Chondrocyte (in vitro differentiated cells): Measurements from ENCODE around the gene ARHGAP6. TPM values are rescaled to one million over a fixed set of nuclear protein-coding genes. Genes with fewer than 3 reads are reported as not detected.

Source experiments
- DNase-seq: peaks from one replicate; pipeline ENCODE4 v3.0.0; 2021; ENCODE audit warnings: mixed read lengths, low spot score
- H3K27ac Mint-ChIP-seq: one replicate; pipeline ENCODE4 v1.8.0; 2021; ENCODE audit warnings: mild to moderate bottlenecking, moderate library complexity, mixed read lengths; ENCODE audit not compliant: unreplicated experiment
- H3K27me3 Mint-ChIP-seq: 2 replicates; pipeline ENCODE4 v1.8.0; 2021; ENCODE audit warnings: low read depth, mixed read lengths
- H3K36me3 Mint-ChIP-seq: 2 replicates; pipeline ENCODE4 v1.8.0; 2021; ENCODE audit warnings: low read depth, mixed read lengths
- H3K4me1 Mint-ChIP-seq: 2 replicates; pipeline ENCODE4 v1.8.0; 2021; ENCODE audit warnings: low read depth, mild to moderate bottlenecking, mixed read lengths
- H3K4me3 Mint-ChIP-seq: one replicate; pipeline ENCODE4 v1.8.0; 2021; ENCODE audit warnings: mild to moderate bottlenecking, moderate library complexity, mixed read lengths; ENCODE audit not compliant: unreplicated experiment
- H3K9me3 Mint-ChIP-seq: 2 replicates; pipeline ENCODE4 v1.8.0; 2021; ENCODE audit warnings: low read depth, mixed read lengths
- total RNA-seq: library from RNA; stranded (reverse); gene quantifications from 3 replicates; pipeline ENCODE4 v1.2.1, GENCODE V29; 2021
- TF ChIP-seq, protein P1 (sequence below): fragments of 200-600 bp; sonication (generic); IDR thresholded peaks from 2 replicates; pipeline ENCODE4 v1.5.0; 2021; ENCODE audit warnings: antibody characterized with exemption, mild to moderate bottlenecking, moderate library complexity

Gene ARHGAP6
- total RNA-seq, 1 donor from 2014 or later: 1.5 TPM

DNA sequence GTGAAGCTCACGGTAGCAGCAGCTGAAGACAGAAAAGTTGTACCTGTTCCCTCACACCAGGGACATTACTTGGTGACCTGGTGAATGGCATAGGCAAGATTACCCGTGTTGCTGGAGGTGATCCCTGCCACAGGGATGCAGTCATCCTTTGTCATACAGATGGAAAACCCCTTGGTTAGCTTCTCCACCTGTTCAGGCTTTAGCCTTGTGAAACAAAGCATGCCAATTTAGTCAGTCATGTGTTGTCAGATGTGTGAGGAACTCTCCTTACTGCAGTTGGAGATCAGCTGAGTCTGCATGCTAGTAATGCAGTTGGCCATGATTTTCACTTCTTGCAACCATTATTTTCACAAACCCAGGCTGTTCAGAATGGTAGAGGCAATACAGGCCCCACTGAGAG, 331.6 kb downstream of the ARHGAP6 start:
- H3K9me3 Mint-ChIP-seq: peaks cover 8% of the 10 kb centered on the region

GRCh38 chrX:11331788-11332187, 333.9 kb downstream of the ARHGAP6 start:
- Mint-ChIP-seq H3K36me3 (no peaks in the 10 kb centered on the region), H3K27ac (no peak overlapping the region), H3K9me3 (peaks cover 8% of the 10 kb centered on the region), H3K4me3 (no peak overlapping the region), H3K27me3 (no peaks in the 10 kb centered on the region), H3K4me1 (no peaks in the 10 kb centered on the region)
- TF ChIP-seq, protein P1, sequence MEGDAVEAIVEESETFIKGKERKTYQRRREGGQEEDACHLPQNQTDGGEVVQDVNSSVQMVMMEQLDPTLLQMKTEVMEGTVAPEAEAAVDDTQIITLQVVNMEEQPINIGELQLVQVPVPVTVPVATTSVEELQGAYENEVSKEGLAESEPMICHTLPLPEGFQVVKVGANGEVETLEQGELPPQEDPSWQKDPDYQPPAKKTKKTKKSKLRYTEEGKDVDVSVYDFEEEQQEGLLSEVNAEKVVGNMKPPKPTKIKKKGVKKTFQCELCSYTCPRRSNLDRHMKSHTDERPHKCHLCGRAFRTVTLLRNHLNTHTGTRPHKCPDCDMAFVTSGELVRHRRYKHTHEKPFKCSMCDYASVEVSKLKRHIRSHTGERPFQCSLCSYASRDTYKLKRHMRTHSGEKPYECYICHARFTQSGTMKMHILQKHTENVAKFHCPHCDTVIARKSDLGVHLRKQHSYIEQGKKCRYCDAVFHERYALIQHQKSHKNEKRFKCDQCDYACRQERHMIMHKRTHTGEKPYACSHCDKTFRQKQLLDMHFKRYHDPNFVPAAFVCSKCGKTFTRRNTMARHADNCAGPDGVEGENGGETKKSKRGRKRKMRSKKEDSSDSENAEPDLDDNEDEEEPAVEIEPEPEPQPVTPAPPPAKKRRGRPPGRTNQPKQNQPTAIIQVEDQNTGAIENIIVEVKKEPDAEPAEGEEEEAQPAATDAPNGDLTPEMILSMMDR: no peak
- no peak for DNase-seq

More for the DNA sequence above, 331.6 kb downstream of the ARHGAP6 start:
- no peaks in the 10 kb centered on the region for H3K4me1 Mint-ChIP-seq
- H3K4me3 Mint-ChIP-seq: no peak overlapping the region
- TF ChIP-seq, protein P1: no peak
- DNase-seq: no peak
- H3K27ac Mint-ChIP-seq: no peak overlapping the region
- H3K27me3 Mint-ChIP-seq: no peaks in the 10 kb centered on the region
- no peaks in the 10 kb centered on the region for H3K36me3 Mint-ChIP-seq

- Mint-ChIP-seq H3K36me3 (no peaks in the 10 kb centered on the region), H3K27ac (no peak overlapping the region), H3K27me3 (no peaks in the 10 kb centered on the region), H3K4me3 (no peak overlapping the region), H3K9me3 (peaks cover 4% of the 10 kb centered on the region), H3K4me1 (no peaks in the 10 kb centered on the region)
- TF ChIP-seq, protein P1: no peak
- no peak for DNase-seq
These were observed 336.7 kb downstream of the ARHGAP6 start for GRCh38 chrX:11329021-11329420.

- H3K36me3 Mint-ChIP-seq: no peaks in the 10 kb centered on the region
- H3K4me3 Mint-ChIP-seq: no peak overlapping the region
- DNase-seq: no peak
- no peaks in the 10 kb centered on the region for H3K27me3 Mint-ChIP-seq
- H3K9me3 Mint-ChIP-seq: peaks cover 9% of the 10 kb centered on the region
- no peak overlapping the region for H3K27ac Mint-ChIP-seq
- TF ChIP-seq, protein P1: no peak
- no peaks in the 10 kb centered on the region for H3K4me1 Mint-ChIP-seq
These were observed 337.6 kb downstream of the ARHGAP6 start for GRCh38 chrX:11328134-11328533.

DNA sequence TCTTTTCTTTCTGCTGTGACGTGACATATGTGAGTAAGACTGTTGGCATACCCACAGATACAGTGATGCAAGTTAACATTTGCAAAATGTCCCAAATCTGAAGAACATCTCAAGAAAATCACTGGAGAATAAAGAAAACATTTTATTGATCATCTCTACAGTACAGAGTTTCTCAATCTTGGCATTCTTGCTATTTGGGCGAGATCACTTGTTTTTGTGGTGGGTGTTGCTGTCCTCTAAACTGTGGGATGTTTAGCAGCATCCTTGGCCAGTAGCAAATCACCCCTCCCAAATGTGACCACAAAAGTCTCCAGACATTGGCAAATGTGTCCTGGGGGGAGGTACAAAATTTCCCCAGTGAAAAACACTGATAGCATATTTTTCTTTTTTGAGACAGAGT, 343.7 kb downstream of the ARHGAP6 start:
- H3K36me3 Mint-ChIP-seq: no peaks in the 10 kb centered on the region

More for the DNA sequence above, 343.7 kb downstream of the ARHGAP6 start:
- H3K9me3 Mint-ChIP-seq: peaks cover 10% of the 10 kb centered on the region
- no peaks in the 10 kb centered on the region for H3K4me1 Mint-ChIP-seq
- TF ChIP-seq, protein P1: no peak
- DNase-seq: no peak
- no peaks in the 10 kb centered on the region for H3K27me3 Mint-ChIP-seq
- no peak overlapping the region for H3K27ac Mint-ChIP-seq
- no peak overlapping the region for H3K4me3 Mint-ChIP-seq
